ENCODE measurements around the gene CLINT1. TPM values are rescaled to one million over a fixed set of nuclear protein-coding genes. Genes with fewer than 3 reads are reported as not detected.
A peak's percentile ranks its signal among the peaks of the same experiment; 100 is the strongest.

Gene CLINT1
- total RNA-seq, 1 experiment from 2014 or later = 103 TPM

DNA sequence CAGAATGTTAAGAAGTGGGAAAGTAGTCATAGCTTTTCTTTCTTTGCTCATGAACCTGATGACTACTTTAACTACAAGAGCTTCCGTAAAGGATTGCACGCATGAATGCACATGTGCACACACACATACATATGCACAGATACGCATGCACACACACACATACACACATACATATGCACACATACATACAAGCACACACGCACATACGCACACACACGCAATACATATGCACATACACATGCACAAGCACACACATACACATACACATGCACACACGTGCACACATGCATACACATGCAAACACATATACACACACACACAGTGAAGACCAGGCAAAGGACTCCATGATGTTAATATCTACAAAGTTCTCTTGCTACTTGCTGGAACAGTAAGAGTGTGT is 92.5 kb downstream of the CLINT1 start:
- DNase-seq (ENCODE audit: extremely low read depth, low read depth) = no peak

DNA sequence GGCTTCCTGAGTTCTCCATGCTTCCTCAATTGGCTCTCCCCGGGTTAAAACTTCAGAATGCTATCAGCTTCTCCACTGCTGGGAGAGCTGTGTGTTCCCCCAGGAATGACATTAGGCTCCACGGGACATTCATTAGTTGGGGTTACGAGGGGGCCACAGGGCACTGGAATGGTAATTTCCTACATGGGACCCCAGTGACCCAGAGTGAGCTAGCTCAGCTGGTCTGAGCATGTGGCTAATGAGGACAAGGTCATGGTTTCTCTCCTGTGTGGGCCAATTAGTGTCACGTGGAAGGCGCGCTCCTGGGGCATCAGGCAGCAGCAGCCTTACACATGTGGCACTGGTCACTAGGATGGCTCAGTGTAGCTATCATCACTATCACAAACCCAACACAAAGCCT is 94.4 kb downstream of the CLINT1 start:
- no peak for DNase-seq (ENCODE audit: extremely low read depth, low read depth)

DNA sequence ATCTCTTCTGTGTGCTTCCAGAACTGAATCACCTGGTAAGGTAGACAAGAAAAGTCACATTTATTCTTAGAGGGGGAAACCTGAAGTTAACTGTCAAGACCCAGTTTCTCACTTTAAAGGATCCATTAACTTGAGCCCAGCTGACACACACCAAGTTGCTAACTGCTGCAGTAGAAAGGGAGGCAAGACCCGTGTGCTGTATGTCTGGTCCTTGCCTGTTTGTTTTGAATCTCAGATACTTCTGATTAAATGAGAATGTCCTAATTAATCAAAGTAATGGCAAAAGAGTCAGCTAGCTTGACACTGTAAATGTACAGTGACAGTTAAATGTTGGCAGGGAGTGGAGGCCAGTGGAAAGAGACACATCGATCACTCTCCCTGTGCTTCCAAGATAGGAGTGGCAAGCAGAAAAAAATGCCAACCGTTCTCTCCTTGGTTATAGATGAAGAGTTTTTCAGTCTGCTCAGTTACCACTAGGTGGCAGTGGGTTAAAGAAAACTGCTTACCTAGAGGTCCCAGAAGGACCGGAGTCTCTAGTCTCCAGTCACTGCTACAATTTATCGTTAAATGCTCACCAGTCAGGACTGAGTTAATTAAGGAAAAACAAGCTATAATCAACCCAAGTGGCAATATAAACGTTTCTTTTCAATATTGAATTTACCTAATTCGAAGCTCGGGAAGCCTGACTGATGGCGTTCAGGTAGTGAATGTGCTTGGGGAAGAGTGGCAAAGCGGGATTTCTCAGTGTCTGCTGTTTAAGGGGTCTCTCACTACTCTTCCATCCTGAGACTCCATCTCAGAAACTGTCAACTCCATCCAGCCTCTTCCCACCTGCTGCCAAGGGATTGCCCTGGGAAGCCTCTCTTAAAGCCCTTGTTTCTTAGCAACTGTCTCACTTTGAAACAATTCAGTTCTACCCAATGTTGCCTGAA is 97.0 kb downstream of the CLINT1 start:
- peak; percentile 65 for DNase-seq (ENCODE audit: extremely low read depth, low read depth)

DNA sequence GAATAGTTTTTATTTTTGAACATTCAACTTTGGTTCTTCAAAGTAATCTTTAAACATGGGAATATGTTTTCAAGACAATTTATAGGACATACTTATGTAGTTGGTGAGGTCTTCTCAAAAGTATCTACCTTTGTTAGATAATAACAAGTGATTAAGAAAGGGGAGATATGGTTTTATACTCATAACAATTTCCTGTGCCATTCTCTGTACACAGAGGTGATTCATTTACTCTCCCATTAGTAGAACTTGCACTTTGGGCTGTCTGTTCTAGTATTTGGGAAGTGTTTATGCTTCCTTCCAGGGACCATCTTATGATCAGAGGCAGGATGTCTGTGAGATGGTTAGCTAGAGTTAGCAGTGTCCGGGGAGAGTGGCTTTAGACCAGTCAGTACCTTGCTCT is 100.2 kb downstream of the CLINT1 start:
- DNase-seq (ENCODE audit: extremely low read depth, low read depth) = no peak

DNA sequence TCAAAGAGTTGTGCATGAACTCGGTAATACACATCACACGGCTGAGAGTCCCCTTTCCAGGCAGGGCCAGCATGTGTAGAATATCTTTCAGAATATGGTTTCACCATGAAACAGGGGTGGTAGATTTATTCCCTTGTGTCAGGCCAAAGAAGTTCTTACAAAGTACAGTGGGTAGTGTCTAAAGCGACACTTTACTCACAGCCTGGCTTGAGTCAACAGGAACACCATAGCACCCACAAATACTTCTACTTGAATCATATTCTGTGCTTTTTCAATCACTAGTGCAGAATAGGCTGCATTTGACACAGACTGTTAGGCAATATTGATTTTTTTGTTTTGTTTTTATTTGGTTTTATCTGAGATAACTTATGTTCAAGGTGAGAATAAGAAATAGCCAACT is 102.8 kb downstream of the CLINT1 start:
- no peak for DNase-seq (ENCODE audit: extremely low read depth, low read depth)

DNA sequence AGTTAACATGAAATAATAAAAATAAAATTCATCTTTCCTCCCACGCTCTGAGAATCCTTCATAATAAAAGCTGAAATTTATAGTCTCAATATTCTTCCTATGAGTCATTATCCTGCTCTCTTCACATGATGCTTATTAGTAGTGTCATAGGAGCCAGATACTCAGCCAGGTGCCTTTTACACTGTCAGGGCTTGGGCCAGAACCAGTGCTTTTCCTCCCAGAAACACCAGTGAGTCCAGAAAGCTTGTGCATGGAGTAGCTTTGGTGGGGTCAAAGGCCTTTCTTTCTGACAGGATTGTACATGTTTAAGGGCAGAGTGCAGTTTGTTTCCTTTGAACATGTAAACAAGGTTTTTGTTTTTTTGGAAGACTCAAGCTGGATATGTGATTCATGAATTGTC is 108.6 kb downstream of the CLINT1 start:
- DNase-seq (ENCODE audit: extremely low read depth, low read depth) = no peak

DNA sequence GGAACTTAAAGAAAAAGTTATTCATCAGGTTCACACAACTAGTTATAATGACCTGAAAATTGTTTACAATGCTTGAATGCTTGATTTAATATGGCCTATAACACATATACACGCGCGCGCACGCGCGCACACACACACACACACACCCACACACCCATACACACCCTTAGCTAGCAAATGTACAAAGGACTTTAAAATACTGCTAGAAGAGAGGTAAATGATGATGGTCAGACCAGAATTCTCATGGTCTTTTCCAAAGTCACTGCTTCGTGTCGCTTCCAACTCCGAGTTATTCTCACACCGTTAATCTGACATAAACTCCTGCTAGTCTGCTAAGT is 109.5 kb downstream of the CLINT1 start:
- no peak for DNase-seq (ENCODE audit: extremely low read depth, low read depth)

DNA sequence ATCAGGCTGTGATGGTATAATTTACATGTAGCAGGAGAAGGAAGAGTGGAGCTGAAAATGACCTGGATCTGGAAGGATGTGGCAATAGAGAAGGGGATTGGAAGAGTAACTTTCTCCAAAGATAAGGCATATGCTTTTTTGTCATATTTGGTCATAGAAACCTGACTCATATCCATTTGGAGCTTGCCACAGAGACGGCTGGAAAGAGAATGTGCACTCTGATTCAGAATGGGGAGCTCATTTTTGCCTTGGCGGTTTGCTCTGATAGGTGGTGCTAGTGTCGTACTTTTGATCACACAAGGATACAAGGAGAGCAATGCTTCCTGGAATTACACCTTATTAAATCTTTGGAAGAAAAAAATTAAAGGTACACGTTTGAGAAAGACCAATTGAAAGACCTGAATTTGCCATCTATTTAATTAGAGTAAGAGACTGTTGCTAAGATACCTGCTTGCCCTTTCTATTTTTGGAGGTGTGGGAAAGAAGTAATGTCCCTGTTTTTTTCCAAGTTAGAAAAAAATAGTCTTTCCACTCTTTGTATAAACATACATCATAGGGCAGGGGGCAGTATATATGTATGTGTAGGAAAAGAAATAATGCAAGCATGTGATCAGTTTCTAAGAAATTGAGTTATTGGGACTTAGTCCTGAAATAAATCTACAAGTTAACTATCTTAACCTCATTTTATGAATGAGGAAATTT is 110.0 kb downstream of the CLINT1 start:
- no peak for DNase-seq (ENCODE audit: extremely low read depth, low read depth)

DNA sequence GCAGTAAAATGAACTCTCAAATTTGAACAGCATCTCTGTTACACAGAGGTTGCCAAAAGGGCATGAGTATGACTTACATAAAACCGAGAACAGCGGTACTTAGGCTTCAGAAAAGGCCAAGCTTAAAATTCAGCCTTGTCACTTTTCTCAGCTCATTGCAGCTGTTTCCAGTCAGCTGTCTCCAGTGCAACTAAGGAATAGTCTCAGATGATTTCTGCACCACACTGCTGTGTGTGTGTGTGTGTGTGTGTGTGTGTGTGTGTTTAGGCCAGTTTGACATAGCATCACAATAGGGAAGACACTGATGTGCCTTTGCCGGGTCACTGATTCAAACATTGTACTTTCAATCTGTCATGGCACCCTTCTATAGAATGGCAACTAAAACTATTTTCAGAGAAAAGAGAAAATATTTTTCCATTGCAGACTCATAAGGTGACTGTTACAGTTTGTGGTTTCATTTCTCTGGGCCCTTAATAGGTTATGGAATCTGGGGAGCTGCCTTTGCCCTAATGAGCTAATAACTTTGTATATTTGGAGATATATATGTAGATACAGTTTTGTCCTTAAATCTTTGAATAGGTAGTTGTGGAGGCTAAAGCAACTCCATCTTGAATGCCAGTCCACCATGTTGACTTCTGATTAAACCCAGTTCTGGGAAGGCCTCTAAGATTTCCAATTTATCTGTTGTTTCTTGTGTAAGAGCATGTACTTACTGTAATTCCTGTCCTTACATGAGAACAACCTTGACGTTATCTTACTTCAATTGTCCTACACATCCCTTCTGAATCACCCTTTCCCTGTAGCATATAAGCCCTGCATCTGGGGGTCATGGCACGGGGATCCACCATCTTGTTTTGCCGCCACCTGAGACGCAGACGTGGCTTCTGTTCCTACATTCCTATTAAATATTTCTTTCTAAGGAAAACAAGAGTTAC is 110.9 kb downstream of the CLINT1 start:
- no peak for DNase-seq (ENCODE audit: extremely low read depth, low read depth)

DNA sequence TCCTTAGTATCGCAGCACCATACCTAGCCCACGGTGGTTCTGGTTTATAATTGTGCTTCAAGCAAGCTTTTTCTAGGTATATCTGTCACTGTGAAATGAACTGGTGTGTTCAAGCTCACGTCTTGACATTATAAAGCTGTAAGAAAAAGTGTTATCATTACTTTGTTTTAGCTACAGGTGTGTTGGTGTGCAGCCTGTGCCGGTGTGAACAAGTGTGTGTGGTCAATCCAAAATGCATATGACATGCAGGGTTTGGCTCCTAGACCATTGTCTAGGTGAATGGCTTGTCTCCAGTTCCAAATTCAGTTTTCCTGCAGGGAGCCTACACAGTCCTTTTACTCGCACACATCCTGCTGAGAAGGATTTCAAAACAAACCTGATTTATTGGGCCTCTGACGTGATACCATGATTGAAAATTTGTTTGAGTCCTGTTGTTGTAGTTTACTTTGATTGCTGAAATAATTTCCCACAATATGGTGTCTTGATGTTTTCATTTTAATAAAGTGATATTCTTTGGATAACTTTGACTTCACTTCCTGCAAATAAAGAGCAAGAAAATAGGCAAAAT is 111.7 kb downstream of the CLINT1 start:
- DNase-seq (ENCODE audit: extremely low read depth, low read depth) = no peak

DNA sequence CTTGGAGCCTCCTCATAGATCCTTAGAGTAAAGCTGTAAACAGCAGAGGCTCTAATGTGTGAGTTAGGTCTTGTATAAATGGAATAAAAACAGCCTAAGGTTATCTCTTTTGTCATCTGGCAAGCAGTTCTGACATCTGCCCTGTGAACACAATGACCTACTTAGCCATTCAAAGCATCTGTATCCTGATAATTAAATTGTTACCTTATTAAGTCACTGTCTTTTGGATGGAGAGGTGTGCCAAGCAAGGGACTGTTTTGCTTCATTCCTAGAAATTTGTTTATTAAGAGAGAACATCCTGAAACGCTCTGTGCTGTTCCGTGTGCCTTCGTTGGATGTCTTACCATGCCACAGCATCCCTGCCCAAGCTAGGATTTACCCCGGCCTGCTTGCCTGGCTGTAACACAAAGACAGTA is 113.9 kb downstream of the CLINT1 start:
- no peak for DNase-seq (ENCODE audit: extremely low read depth, low read depth)

DNA sequence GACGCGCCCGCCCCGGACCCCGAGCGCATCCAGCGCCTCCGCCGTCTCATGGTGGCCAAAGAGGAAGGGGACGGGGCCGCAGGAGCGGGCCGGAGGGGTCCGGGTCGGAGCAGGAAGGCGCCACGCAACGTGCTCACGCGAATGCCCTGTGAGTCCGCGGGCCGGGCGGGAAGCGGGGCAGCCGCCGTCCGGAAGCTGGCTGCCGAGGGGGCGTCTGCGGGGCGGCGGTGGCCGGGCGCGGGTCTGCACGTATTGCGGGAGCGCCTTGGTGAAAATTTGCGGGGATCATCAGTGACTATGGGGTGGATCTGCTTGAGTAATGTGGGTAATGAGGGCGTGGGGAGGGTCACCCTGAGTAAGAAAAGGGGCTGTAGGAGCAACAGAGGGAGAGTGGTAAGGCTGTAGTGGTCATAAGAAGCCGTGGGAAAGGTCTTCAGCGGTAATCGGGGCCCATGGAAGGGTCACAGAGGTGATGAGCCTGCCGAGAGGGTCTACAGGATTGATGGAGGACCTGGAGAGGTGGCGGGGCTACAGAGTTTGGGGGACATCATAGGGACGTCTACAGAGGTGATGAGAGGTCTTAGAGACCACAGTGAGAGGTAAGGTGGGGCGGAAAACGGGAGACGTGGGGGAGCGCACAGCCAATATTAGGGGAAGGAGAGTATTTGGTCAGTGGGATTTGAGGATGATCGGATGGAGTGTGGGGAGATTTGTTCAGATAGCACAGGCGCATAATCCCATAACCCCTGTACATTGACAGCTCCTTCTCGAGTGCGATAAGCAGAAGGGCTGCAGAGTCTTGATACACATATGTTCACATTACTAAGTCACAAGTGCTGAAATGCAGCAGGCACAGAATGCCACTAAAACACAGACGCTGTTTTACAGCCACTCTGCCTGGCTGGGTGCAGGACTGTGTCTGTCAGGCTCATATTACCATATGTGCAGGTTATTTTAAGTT is 114.6 kb downstream of the CLINT1 start:
- DNase-seq (ENCODE audit: extremely low read depth, low read depth) = no peak

DNA sequence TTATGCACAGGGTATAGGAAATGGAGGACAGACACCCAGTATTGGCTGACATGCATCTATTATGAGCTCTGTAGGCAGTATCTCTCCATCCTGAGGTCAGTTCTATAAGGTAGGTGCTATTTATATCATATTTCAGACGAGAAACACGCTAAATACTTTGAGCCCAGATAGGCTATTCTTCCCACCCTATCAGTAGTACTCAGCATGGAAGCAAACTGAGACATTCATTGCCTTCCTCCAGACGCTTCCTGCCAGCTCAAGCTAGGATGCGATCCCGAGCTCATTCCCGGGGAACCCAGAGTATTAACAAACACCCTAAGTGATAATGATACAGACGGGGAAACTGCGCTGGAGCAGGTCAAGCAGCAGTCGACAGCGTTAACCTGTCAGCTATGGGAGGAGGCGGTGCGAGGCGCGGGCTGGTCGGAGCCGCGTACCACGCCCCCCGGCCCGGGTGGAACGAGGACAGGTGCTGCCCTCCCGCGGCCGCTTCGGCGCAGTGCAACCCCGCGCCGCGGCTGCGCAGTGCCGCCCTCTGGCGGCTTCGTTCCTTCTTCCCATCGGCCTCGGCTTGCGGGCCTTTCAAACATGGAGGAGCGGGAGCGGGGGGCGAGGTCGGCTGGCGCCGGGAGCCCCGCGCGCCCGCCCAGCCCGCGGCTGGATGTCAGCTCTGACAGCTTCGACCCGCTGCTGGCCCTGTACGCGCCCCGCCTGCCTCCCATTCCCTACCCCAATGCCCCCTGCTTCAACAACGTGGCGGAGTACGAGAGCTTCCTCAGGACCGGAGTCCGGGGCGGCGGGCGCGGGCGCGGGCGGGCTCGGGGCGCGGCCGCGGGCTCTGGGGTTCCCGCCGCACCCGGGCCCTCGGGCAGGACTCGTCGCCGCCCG is 115.5 kb downstream of the CLINT1 start, which contains the start of gene LSM11:
LSM11 (plus strand) TSS at position 550 of the 888 bp plus-strand sequence; CDS start at position 589, 39 bp downstream.
- DNase-seq (ENCODE audit: extremely low read depth, low read depth) = peak; percentile 77

DNA sequence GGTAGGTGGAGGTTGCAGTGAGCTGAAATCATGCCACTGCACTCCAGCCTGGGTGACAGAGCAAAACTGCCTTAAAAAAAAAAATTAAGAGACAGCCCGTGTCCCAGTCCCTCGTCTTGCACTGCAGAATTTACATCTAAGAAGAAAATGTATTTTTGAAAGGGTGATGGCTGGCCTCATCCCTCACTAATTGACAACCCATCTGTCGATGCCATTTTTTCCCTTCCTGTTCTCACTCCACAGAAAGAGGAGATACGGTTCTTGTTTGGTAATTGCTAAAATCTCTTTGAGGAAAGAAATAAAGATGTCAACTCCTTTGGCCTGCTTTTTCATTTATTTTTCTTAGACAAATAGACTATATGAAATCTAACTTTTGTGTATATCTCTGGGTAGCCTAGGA is 117.8 kb downstream of the CLINT1 start:
- no peak for DNase-seq (ENCODE audit: extremely low read depth, low read depth)

DNA sequence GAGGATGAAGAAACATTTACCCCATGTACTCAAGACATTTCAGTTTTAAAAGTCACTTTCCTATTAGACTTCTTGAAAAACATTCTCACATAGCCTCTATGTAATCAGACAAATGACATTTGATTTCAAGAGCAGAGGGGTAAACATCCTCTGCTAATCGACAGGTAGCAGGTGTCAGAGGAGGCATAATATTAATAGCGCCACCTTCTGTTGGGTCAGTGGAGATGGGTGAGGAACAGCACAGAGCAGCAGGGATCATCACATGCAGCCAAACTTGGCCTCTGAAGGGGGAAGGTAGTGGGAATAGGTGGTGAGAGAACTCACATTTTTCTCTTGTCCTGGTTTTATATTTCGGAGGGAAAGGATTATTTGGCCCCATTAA is 118.7 kb downstream of the CLINT1 start:
- peak; percentile 41 for DNase-seq (ENCODE audit: extremely low read depth, low read depth)

DNA sequence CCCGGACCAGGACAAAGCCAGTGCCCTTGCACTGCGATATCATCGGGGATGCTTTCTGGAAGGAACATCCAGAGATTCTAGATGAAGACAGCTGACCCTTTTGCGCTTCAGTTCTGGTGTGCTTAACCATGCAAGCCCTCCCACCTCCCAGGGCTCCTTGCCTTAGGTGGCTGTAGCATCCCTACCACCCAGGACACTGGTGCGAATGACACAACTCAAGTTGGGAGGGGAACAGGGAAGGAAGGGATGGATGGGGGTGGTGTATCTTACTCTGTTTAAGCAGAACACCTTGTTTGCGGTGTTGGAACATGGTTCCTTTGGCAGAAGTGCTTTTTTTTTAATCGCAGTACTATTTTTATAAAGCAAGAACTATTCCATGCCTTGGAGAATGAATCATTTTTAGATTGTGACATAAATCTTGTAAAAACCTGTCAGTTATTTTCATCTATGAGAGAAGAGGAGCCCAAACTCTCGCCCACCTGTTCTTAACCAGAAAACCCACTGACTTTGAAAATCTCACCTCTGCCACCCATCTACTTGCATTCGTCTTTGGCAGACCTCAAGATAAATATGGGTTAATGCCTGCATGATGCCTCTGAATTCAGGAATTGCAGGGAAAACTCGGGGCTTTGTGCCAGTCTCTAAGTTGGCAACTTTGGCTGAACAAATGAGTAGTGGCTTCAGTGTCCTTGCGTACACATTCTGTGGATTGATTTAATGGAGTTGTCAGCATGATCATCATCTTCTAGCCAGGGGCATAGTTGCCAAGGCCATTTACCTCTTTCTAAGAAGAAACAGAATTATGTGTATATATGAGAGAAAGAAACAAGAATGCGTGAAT is 119.3 kb downstream of the CLINT1 start:
- no peak for DNase-seq (ENCODE audit: extremely low read depth, low read depth)

DNA sequence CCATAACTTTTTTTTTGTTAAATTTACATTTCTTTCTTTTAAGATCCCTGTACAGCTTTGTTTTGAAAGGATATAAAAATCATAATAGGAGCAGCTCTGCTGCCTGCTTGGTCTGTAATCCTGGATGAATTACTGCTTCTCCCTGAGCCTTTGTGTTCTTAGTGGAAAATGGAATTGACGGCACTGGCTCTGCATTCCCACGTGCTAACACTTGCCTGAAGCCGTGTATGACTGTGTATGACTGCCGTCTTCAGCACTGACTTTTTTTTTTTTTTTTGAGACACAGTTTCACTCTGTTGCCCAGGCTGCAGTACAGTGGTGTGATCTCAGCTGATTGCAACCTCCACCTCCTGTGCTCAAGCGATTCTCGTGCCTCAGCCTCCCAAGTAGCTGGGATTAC is 123.0 kb downstream of the CLINT1 start:
- DNase-seq (ENCODE audit: extremely low read depth, low read depth) = no peak

Data from NCI-H460 (cell line).